ENCODE measurements around the gene CRY2. TPM values are rescaled to one million over a fixed set of nuclear protein-coding genes. Genes with fewer than 3 reads are reported as not detected.

The CRY2 gene
- polyA plus RNA-seq, 1 of the 3 experiments (the other 2 are of a cell fraction): 6.7 TPM

DNA sequence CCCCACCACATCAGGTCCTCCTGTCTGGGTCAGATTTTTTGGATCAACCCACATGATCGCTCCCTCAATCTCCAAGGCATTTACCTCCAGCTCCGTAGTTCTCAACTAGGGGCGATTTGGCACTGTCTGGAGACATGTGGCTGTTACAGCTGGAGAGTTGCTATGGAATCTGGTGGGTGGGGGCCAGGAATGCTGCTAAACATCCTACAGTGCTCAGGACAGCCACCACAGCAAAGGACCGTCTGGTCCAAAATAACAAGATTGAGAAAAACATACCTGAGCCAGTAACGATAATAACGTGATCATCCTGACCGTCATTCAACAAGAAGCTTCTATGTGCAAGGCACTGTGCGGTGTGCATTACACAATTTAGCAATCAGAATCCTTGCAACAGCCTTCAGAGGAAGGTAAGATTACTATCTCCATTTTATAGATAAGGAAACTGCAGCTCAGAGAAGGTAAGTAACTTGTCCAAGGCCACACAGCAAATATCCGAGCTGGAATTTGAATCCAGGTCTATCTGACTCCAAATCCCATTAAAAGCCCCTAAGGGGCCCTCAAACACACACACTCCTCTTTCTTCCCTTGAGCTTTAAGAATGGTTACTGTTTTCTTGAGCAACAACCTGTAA is 14.3 kb upstream of the CRY2 start:
- Histone ChIP-seq H3K4me1 (ENCODE audit: control insufficient read depth in 1 of 2, insufficient read depth in 2 of 2, low read depth in 1 of 2, low read length in 1 of 2) (no peaks in the 10 kb centered on the region; a peak in 2 of 4 replicates), H3K4me3 (ENCODE audit: low read depth in 2 of 2, low read length in 1 of 2) (no peak overlapping the region), H3K4me2 (no peak overlapping the region), H3F3A (replicated peaks; ENCODE audit: insufficient read depth) (no peaks in the 10 kb centered on the region), H3K27me3 (ENCODE audit: insufficient read depth) (peaks cover 6% of the 10 kb centered on the region; the same call in 1 of the 2 replicates), H2AFZ (ENCODE audit: low read depth) (no peak overlapping the region), H3K9ac (no peak overlapping the region), H3K9me2 (no peaks in the 10 kb centered on the region), H4K20me1 (ENCODE audit: insufficient read depth) (no peaks in the 10 kb centered on the region), H3K27ac (ENCODE audit: low read depth in 2 of 2, low read length in 1 of 2) (no peak overlapping the region), H3K79me2 (ENCODE audit: insufficient read depth) (no peaks in the 10 kb centered on the region), H3K36me3 (replicated peaks in 1 of 2; ENCODE audit: control insufficient read depth in 1 of 2, insufficient read depth in 2 of 2, low read length in 1 of 2) (no peaks in the 10 kb centered on the region), H3K9me3 (no peaks in the 10 kb centered on the region)
- 77% methylated on average over 9 of the region's 9 CpGs for WGBS (ENCODE audit: low lambda C conversion rate)
- ChIA-PET CTCF (interaction anchor here (1.5 to 2.9 kb wide), 4 partner anchors 9 to 61 kb away, joined by 3 to 25 read pairs (median 4); no protein-coding TSS in a partner anchor), POLR2A (interaction anchor here (0.6 kb wide), 1 partner anchor 319 kb away, joined by 3 read pairs; no protein-coding TSS in a partner anchor)
- TF ChIP-seq RFX5 (IDR thresholded peaks at IDR 0.05; ENCODE audit: low read length): no peak
- no peak for TF ChIP-seq SIN3A (IDR thresholded peaks at IDR 0.05; ENCODE audit: borderline replicate concordance, low read depth, low read length)
- no peak for TF ChIP-seq TCF12 (IDR thresholded peaks at IDR 0.05)
- TF ChIP-seq, protein P1, sequence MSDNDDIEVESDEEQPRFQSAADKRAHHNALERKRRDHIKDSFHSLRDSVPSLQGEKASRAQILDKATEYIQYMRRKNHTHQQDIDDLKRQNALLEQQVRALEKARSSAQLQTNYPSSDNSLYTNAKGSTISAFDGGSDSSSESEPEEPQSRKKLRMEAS (IDR thresholded peaks at IDR 0.05; ENCODE audit: low read depth): no peak
- TF ChIP-seq, protein P2, sequence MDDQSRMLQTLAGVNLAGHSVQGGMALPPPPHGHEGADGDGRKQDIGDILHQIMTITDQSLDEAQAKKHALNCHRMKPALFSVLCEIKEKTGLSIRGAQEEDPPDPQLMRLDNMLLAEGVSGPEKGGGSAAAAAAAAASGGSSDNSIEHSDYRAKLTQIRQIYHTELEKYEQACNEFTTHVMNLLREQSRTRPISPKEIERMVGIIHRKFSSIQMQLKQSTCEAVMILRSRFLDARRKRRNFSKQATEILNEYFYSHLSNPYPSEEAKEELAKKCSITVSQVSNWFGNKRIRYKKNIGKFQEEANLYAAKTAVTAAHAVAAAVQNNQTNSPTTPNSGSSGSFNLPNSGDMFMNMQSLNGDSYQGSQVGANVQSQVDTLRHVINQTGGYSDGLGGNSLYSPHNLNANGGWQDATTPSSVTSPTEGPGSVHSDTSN (IDR thresholded peaks at IDR 0.05): no peak
- TF ChIP-seq EP300 (IDR thresholded peaks at IDR 0.05; ENCODE audit: borderline replicate concordance in 1 of 2, low read depth in 1 of 2, low read length in 1 of 2): no peak
- TF ChIP-seq, protein P3, sequence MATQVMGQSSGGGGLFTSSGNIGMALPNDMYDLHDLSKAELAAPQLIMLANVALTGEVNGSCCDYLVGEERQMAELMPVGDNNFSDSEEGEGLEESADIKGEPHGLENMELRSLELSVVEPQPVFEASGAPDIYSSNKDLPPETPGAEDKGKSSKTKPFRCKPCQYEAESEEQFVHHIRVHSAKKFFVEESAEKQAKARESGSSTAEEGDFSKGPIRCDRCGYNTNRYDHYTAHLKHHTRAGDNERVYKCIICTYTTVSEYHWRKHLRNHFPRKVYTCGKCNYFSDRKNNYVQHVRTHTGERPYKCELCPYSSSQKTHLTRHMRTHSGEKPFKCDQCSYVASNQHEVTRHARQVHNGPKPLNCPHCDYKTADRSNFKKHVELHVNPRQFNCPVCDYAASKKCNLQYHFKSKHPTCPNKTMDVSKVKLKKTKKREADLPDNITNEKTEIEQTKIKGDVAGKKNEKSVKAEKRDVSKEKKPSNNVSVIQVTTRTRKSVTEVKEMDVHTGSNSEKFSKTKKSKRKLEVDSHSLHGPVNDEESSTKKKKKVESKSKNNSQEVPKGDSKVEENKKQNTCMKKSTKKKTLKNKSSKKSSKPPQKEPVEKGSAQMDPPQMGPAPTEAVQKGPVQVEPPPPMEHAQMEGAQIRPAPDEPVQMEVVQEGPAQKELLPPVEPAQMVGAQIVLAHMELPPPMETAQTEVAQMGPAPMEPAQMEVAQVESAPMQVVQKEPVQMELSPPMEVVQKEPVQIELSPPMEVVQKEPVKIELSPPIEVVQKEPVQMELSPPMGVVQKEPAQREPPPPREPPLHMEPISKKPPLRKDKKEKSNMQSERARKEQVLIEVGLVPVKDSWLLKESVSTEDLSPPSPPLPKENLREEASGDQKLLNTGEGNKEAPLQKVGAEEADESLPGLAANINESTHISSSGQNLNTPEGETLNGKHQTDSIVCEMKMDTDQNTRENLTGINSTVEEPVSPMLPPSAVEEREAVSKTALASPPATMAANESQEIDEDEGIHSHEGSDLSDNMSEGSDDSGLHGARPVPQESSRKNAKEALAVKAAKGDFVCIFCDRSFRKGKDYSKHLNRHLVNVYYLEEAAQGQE (IDR thresholded peaks at IDR 0.05; ENCODE audit: low read depth, low read length): no peak
- no peak for TF ChIP-seq FOXJ3 (CRISPR knock-in tag; IDR thresholded peaks at IDR 0.05)
- no peak for TF ChIP-seq CHD2 (IDR thresholded peaks at IDR 0.05; ENCODE audit: low read length, partially characterized antibody)
- no peak for TF ChIP-seq POLR2AphosphoS5 (IDR thresholded peaks at IDR 0.05; ENCODE audit: low read depth, low read length)
- TF ChIP-seq ELF1 (IDR thresholded peaks at IDR 0.05): no peak
- TF ChIP-seq JUND (IDR thresholded peaks at IDR 0.05): no peak
- DNase-seq: no peak

DNA sequence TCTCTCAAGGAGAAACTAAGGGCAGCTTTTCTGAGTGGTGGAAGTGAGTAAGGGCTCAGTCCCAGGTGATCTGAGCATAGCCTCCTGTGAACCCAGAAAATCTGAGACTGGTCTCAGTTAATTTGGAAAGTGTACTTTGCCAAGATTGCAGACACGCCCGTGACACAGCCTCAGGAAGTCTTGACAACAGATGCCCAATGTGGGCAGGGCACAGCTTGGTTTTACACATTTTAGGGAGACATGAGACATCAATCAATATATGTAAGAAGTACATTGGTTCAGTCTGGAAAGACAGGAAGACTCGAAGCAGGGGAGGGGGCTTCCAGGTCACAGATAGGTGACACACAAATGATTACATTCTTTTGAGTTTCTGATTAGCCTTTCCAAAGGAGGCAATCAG is 13.5 kb upstream of the CRY2 start:
- no peaks in the 10 kb centered on the region for H3K79me2 ChIP-seq (ENCODE audit: insufficient read depth)
- no peaks in the 10 kb centered on the region; a peak in 2 of 4 replicates for H3K4me1 ChIP-seq (ENCODE audit: control insufficient read depth in 1 of 2, insufficient read depth in 2 of 2, low read depth in 1 of 2, low read length in 1 of 2)
- H3K9me3 ChIP-seq: no peaks in the 10 kb centered on the region
- ChIA-PET POLR2A (no interaction called here), CTCF (interaction anchor here (0.6 to 2.9 kb wide), 7 partner anchors 9 to 176 kb away, joined by 3 to 25 read pairs (median 4); no protein-coding TSS in a partner anchor)
- H3F3A ChIP-seq (replicated peaks; ENCODE audit: insufficient read depth): no peaks in the 10 kb centered on the region
- H4K20me1 ChIP-seq (ENCODE audit: insufficient read depth): no peaks in the 10 kb centered on the region
- H3K27me3 ChIP-seq (ENCODE audit: insufficient read depth): peaks cover 5% of the 10 kb centered on the region; the same call in 1 of the 2 replicates
- DNase-seq: no peak
- H3K27ac ChIP-seq (ENCODE audit: low read depth in 2 of 2, low read length in 1 of 2): no peak overlapping the region
- no peak overlapping the region for H2AFZ ChIP-seq (ENCODE audit: low read depth)
- H3K36me3 ChIP-seq (replicated peaks in 1 of 2; ENCODE audit: control insufficient read depth in 1 of 2, insufficient read depth in 2 of 2, low read length in 1 of 2): no peaks in the 10 kb centered on the region
- TF ChIP-seq, protein P1 (IDR thresholded peaks at IDR 0.05; ENCODE audit: low read depth): no peak
- no peak for TF ChIP-seq RAD21 (IDR thresholded peaks at IDR 0.05; ENCODE audit: low read length)
- H3K9me2 ChIP-seq: no peaks in the 10 kb centered on the region
- 53% methylated on average over 3 of the region's 3 CpGs for WGBS (ENCODE audit: low lambda C conversion rate)
- no peak overlapping the region for H3K9ac ChIP-seq
- H3K4me2 ChIP-seq: no peak overlapping the region
- no peak overlapping the region for H3K4me3 ChIP-seq (ENCODE audit: low read depth in 2 of 2, low read length in 1 of 2)
